ENCODE data around the gene SERINC5.
"Not testable (repeated sequence)": the region's sequence is repeated elsewhere in the genome, so short reads cannot be mapped to it uniquely, and the experiment has no call there.

SERINC5 gene

DNA sequence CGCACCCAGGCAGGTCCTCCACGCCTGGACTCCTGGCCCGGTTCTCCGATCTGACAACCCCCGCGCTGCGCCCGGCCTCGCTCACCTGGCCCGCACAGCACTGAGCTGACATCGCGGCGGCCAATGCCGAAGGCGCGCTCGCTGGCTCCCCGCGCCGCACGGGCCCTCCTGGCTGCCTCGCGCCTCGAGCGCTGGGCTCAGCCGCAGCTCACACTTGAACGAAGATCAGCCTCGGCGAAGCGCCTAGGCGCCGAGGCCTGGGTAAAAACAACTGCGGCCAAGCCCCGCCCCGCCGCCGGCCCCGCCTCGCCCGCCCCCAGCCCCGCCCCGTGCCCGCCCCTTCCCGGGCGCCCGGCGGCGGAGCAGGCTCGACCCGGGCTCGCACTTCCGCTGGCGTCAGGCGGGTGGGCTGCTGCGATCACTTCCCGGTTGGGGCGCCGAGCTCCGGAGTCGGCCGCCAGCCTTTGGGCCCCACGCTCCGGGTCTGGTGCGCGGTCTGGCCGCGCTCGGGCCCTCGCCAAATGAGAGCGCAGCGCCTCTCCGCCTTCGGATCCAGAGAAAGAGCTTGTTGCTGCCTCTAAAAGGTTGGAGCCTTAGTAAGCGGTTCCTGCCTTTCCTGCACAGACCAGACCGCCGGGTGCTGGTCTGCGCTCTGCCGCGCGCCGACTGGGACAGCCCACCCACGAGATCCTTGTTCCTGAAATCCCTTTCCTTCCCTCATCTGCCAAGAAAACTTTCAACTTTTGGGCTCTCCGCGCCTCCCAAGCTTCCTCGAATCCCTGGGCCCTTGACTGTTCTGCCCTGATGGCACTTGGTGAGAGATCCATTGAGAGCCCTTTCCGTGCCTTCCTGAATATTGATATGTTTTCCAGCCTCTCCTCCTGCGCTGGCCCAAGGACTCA lies at the start of gene SERINC5:
TSS of gene SERINC5 (minus strand) at position 238 of the 902 bp plus-strand sequence. CDS start at position 112, 126 bp downstream.
- FAIRE-seq = no peak

DNA sequence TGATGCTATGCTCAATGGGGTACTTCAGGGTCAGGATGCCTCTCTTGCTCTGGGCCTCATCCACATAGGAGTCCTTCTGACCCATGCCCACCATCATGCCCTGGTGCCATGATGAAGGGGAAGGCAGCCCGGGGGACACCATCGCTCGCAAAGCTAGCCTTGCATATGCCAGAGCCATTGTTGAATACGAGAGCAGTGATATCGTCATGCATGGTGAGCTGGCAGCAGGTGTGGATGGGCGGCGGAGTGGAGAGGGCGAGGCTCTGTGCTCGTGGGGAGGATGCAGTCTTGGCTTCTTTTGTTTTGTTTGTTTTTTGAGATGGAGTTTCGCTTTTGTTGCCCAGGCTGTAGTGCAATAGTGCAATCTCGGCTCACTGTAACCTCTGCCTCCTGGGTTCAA lies 46.8 kb upstream of the SERINC5 start:
- FAIRE-seq = no peak

DNA sequence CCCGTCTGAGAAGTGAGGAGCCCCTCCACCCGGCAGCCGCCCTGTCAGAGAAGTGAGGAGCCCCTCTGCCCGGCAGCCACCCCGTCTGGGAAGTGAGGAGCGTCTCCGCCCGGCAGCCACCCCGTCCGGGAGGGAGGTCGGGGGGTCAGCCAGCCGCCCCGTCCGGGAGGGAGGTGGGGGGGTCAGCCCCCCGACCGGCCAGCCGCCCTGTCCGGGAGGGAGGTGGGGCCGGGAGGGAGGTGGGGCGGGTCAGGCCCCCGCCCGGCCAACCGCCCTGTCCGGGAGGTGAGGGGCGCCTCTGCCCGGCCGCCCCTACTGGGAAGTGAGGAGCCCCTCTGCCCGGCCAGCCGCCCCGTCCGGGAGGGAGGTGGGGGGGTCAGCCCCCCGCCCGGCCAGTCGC lies 45.5 kb upstream of the SERINC5 start:
- not testable (repeated sequence) for FAIRE-seq

DNA sequence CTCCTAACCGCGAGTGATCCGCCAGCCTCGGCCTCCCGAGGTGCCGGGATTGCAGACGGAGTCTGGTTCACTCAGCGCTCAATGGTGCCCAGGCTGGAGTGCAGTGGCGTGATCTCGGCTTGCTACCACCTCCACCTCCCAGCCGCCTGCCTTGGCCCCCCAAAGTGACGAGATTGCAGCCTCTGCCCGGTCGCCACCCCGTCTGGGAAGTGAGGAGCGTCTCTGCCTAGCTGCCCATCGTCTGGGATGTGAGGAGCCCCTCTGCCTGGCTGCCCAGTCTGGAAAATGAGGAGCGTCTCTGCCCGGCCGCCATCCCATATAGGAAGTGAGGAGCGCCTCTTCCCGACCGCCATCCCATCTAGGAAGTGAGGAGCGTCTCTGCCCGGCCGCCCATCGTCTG lies 44.9 kb upstream of the SERINC5 start:
- FAIRE-seq = not testable (repeated sequence)

DNA sequence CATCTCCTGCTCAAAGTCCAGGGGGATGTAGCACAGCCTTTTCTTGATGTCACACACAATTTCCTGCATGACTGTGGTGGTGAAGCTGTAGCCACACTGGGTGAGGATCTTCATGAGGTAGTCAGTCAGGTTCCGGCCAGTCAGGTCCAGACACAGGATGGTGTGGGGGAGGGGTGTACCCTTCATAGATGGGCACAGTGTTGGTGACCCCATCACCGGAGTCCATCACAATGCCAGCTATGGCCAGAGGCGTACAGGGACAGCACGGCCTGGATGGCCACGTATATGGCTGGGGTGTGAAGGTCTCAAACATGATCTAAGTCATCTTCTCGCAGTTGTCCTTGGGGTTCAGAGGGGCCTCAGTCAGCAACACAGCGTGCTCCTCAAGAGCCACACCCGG lies 44.3 kb upstream of the SERINC5 start:
- FAIRE-seq = no peak

DNA sequence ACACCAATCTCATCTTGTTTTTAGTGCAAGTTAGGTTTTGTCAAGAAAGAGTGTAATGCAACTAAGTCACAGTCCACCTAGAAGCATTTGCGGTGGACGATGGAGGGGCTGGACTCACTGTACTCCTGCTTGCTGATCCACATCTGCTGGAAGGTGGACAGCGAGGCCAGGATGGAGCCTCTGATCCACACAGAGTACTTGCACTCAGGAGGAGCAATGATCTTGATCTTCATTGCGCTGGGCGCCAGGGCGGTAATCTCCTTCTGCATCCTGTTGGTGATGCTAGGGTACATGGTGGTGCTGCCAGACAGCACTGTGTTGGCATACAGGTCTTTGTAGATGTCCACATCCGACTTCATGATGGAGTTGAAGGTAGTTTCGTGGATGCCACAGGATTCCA lies 43.8 kb upstream of the SERINC5 start:
- FAIRE-seq = no peak

DNA sequence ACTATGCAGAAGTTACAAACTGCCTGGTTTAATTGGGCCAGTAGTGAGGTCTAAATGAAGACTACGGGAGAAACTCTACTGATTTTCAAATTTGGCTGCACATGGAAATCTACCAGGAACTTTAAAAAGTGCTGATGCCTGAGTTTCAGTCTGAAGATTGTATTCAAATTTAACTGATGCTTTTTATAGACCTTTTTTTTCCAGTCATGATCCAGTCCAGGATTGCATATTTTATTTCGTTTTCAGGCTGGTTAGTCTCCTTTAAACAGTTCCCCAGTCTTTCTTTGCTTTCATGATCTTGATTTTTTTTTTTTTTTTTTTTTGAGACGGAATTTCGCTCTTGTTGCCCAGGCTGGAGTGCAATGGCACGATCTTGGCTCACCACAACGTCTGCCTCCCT lies 40.3 kb upstream of the SERINC5 start:
- FAIRE-seq = no peak

DNA sequence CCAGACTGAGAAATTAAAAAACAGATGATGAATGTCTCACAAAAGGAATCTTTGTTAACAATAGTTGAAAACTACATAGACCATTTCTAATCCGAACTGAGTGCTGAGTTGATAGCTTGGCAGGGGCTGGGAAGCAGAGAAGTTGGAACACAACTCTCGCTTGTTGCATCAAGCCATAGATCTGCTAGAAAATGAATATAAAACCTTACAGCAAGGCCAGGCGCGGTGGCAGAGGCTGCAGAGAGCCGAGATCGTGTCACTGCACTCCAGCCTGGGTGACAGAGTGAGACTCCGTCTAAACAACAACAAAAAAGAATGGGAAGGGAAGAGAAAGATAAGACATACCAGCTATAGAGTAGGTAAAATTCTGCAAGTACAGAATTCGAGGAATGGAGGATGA lies 35.9 kb upstream of the SERINC5 start:
- no peak for FAIRE-seq

DNA sequence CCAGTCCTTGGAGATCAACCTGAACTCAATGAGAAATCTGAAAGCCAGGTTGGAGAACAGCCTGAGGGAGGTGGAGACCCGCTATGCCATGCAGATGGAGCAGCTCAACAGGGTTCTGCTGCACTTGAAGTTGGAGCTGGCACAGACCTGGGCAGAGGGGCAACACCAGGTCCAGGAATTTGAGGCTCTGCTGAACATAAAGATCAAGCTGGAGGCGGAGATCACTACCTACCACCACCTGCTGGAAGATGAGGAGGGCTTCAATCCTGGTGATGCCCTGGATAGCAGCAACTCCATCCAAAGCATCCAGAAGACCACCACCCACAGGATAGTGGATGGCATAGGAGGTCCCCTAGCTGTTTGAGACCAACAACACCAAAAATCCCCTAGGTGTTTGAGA lies 33.5 kb upstream of the SERINC5 start:
- no peak for FAIRE-seq

DNA sequence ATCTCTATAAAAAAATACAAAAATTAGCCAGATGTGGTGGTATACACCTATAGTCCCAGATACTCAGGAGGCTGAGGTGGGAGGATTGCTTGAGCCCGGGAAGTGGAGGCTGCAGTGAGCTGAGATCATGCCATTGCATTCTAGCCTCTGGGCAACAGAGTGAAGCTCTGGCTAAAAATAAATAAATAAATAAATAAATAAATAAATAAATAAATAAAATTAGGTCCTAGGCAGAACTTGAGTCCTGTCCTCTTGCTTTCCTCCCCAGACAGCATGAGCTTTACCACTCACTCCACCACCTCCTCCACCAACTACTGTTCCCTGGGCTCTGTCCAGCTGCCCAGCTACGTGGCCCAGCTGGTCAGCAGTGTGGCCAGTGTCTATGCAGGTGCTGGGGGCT lies 32.3 kb upstream of the SERINC5 start:
- no peak for FAIRE-seq

DNA sequence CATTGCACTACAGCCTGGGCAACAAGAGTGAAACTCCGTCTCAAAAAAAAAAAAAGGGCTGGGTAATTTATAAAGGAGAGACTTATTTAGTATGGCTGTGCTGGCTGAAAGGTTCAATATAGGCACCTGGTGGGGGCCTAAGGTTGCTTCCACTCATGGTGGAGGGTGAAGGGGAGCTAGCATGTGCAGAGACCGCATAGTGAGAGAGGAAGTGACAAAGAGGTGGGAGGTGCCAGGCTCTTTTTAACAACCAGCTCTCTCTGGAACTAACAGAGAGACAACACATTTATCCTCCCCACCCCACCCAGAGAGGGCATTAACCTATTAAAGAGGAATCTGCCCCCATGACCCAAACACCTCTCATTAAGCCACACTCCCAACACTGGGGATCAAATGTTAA lies 28.9 kb upstream of the SERINC5 start:
- no peak for FAIRE-seq

DNA sequence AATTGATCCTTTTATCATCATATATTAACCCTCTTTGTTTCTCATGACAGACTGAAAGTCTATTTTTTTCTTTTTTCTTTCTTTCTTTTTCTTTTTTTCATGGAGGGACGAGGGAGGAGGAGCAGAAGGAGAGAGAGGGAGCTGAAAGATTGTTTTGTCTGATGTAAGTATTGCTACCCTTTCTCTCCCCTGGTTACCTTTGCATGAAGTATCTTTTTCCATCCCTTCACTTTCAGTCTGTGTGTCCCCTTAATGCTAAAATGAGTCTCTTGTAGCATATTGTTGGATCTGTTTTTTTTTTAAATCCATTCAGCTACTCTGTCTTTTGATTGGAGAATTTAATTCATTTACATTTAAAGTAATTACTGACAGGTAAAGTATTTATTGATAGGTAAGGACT lies 27.5 kb upstream of the SERINC5 start:
- no peak for FAIRE-seq

DNA sequence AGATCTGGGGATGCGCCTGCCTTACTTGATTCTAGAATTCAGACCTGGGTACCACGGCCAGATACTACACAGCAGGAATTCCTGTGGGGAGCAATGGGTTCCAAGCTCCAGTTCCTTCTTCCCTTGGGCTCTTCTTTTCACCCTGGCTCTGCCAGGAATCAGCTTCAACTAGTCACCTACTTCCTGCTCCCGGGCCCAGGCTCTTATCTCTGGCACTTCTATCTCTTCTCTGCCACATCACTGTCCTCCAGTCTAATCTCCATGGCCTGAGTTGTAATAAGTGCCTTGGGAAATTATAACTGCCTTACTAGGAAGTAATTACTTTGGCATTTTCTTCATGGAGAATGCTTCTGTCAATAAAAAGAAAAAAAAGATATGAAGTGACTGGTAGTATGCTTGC lies 26.2 kb upstream of the SERINC5 start:
- FAIRE-seq = no peak

DNA sequence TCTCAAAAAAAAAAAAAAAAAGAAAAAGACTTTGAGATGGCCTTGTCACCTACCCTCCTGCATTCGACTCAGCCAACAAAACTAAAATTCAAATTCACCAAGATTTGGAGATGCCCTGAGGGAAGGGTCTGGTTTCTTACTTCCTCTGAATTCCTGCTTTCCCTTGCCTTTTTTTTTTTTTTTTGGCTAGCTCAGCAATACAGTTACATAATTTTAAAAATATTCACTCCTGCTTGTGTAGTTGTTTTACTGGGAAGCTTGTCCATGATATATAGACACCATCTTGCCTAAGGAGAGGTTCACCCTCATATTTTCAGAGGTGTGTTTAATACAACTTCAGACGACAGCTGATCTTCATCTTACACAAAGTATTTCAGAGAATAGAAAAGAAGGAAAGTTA lies 21.3 kb upstream of the SERINC5 start:
- no peak for FAIRE-seq

DNA sequence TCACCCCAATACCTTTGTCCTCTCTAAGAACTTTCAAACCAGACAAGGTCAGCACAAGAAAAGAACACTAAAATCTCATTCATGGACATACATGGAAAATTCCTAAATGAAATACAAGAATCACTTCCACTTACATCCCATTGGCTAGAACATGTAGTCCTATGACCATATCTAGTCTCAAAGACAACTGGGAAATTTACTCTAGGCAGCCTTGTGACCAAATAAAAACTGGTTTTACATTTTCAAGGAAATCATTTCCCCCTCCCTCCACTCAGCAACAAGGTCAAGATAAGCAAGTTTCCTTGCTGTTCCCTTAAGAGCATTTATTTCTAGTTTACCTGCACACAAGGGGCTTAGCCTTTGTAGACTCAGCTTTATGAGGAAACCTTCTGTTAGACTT lies 20.3 kb upstream of the SERINC5 start:
- FAIRE-seq = no peak

DNA sequence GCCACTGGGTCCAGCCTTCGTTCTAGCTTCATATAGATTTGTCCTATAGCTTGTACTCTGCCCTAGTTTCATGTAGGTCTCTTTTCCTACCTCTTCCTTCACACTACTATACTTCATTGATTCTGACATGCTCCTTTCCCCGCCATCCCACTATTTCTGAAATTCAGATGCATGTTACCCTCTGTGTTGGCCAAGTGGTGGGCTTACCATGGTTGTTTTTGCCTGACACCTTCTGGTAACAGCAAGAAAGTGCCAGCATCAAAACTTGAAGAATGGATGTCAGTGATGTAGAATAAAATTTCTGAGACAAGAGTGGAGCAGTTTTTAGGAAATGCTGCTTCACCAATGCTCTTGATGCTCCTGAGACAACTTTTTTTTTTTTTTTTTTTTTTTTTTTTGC lies 19.5 kb upstream of the SERINC5 start:
- no peak for FAIRE-seq

DNA sequence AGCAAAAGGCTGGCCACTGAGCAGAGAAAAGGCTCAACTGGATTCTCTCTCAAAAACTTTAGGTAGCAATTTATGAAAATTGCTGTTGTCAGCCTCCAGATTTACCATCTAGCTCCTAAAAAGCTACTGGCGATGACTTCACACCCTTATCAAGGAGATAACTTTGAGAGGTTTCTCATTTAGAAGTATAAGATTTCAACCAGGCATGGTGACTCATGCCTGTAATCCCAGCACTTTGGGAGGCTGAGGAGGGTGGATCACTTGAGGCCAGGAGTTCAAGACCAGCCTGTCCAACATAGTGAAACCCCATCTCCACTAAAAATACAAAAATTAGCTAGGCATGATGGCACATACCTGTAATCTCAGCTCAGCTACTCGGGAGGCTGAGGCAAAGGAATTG lies 14.7 kb upstream of the SERINC5 start:
- FAIRE-seq = not testable (repeated sequence)

DNA sequence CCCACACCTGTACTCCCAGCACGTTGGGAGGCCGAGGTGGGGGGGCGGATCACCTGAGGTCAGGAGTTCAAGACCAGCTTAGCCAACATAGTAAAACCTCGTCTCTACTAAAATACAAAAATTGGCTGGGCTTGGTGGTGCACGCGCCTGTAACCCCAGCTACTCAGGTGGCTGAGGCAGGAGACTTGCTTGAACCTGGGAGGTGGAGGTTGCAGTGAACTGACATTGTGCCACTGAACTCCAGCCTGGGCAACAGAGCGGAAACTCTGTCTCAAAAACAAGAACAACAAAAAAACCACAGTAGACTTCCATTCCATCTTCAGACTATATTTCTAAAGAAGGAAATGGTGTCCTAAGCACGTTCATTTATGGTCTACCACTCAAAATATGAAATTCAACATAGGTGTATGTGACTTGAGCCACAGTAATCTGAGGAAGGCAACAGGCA lies 14.2 kb upstream of the SERINC5 start:
- no peak for FAIRE-seq

DNA sequence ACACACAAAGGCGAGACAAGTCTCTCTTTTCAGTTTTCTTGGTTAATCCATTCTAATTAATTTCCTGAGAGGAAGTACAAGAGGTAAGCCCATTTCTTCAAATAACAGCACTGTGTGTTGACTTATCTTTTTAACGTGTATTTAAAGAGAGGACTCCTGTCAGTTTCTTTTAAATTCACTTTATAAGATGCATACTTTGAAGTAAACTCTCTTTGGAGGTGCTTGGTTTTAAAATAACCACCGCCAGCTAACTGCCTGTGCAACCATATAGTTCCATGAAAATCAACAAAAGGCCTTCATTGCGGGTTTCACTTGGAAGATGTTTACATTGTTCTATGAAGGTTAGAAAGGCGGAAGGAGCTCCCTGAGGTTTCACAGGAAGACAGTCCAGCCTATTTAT lies 13.1 kb upstream of the SERINC5 start:
- FAIRE-seq = no peak

DNA sequence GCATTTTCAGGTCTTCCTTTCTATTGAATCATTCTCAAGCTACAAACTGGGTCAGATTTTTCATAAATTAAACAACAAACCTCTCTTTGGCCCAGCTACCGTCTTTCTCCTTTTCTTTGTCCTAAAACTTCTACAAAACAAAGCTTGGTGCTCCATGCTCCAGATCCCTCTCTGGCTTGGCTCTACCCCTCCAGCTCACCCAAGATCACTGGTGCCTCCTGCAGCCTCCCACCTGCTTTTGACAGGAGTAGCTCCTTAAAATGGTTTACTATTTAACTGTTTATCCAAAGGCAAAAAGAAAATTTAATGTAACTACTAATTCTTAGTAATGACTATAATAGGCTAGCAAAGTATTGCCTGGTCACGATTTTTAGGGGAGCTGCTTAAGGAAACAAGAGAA lies 10.7 kb upstream of the SERINC5 start:
- no peak for FAIRE-seq

DNA sequence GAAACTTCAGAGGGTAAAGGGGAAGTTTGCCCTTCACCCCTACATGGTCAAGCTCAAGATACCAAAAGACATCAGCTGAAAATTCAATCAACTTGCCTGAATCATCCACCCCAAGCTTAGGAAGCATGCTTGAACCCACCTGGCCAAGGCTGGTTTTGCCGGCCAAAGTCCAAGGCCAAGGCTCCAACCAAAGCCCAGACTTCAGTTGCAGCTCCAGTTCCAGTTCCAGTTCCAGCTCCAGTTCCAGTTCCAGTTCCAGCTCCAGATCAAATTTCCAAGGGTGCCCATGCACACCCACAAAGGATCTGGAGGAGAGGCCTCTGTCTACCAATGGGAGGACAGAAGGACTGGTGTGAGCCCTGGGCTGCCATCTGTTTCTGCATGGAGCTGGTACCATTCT lies 4.6 kb upstream of the SERINC5 start:
- no peak for FAIRE-seq

DNA sequence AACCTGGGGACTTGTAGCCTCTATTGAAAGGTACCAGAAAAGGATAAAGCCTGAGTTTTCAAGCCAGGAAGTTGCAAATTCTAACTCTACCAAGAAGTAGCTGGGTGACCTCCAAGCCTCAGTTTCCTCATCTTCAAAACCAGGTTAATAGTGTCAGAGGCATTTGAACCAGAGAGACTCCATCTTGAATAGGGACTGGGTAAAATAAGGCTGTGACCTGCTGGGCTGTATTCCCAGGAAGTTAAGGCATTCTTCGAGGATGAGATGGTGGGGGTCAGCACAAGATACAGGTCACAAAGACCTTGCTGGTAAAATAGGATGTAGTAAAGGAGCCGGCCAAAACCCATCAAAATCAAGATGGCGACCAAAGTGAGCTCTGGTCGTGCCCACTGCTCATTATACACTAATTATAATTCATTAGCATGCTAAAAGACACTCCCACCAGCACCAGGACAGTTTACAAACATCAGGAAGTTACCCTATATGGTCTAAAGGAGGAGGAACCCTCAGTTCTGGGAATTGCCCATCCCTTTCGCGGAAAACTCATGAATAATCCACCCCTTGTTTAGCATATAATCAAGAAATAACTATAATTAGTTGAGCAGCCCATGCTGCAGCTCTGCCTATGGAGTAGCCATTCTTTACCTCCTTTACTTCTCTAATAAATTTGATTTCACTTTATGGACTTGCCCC lies 3.8 kb upstream of the SERINC5 start:
- no peak for FAIRE-seq

DNA sequence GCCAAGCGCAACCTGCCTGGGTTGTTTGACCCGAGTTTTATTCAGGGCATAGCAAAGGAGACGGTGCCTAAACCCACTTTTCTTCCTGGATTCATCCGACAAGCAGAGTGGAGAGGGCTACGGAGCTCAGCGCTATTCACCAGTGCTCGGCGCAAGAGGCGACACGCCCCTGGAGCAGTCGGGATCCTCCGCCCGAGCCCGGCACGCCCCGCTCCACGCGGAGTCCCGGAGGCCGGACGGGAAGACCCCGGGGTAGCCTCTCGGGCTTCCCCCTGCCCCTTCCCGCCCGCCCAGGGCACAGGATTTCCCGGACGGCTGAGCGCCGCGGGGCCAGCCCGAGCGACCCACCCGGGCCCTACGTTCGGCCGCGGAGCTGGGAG lies 427 bp downstream of the SERINC5 start:
- no peak for FAIRE-seq

DNA sequence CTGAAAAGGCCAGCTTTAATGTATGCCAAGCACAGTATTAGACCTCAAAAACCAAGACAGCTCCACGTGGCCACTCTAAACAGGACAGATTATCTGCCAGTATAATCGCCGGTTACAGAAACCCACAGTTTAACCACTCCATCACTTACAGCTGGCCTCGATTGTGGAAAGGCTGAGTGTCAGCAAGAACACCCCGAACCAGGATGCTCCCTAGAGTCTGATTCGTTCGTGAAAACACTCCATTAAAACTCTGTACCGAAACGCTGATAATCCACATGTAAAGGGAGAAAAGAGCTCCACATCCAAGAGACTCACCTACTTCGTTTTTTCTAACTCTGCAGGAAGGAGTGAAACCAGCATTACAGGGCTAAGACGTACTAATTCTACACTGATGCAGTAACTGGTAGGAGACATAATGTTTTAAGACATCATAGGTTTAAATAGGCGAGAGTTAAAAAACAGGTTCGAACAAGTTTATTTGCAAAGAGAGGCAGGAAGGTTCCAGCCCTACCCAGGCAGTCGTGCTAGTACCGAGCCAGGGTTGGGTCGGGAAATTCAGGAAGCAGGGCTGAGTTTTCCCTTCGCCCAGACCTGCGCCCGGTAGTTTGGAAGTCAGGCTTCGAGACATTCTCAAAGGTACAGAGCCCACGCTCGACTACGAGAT lies 949 bp downstream of the SERINC5 start:
- FAIRE-seq = no peak
